Transverse colon (tissue), 4 donors: ENCODE data around the gene IRX3. TPM values are rescaled to one million over a fixed set of nuclear protein-coding genes. Genes with fewer than 3 reads are reported as not detected.
"Not testable (repeated sequence)": the region's sequence is repeated elsewhere in the genome, so short reads cannot be mapped to it uniquely, and the experiment has no call there.

Source experiments
- DNase-seq: peaks from one replicate; pipeline ENCODE4 v3.0.0-alpha.2; 2019
- H3K27ac ChIP-seq, 4 donors: fragments of 200-600 bp; sonication (generic); 2 replicates each; pipeline ENCODE4 v1.5.1; 2016 to 2018; ENCODE audit warnings: inconsistent platforms in 4 of 4
- H3K27me3 ChIP-seq: fragments of 200-600 bp; sonication (generic); 2 replicates; pipeline ENCODE4 v1.5.1; 2017; ENCODE audit warnings: inconsistent platforms
- H3K36me3 ChIP-seq, 4 donors: fragments of 200-600 bp; sonication (generic); 2 replicates each; pipeline ENCODE4 v1.5.1; 2017 to 2019; ENCODE audit warnings: inconsistent platforms in 4 of 4
- H3K4me1 ChIP-seq, 4 donors: fragments of 200-600 bp; sonication (generic); 2 replicates each; pipeline ENCODE4 v1.5.1; 2017 to 2020; ENCODE audit warnings: inconsistent platforms in 4 of 4
- H3K4me3 ChIP-seq, 4 donors: fragments of 200-600 bp; sonication (generic); 1 replicate in 1 of 4; 2 replicates in 3 of 4; pipeline versions ENCODE4 v1.5.1 to v1.6.1; 2017 to 2019; ENCODE audit warnings: inconsistent platforms in 4 of 4
- H3K9me3 ChIP-seq, 2 donors: fragments of 200-600 bp; sonication (generic); 2 replicates each; pipeline ENCODE4 v1.5.1; 2017 to 2019; ENCODE audit warnings: inconsistent platforms in 2 of 2
- EP300 ChIP-seq: sonication (generic); formaldehyde crosslinking; IDR thresholded peaks from one replicate; pipeline ENCODE4 v1.6.1; 2017; ENCODE audit warnings: antibody characterized with exemption, low read depth
- POLR2A ChIP-seq: fragments of 450-650 bp; IDR thresholded peaks from one replicate; pipeline ENCODE4 v1.6.1; 2016; ENCODE audit warnings: antibody characterized with exemption, mild to moderate bottlenecking, moderate library complexity
- POLR2AphosphoS5 ChIP-seq, 3 donors: sonication (generic); formaldehyde crosslinking; IDR thresholded peaks; one replicate each; pipeline ENCODE4 v1.6.1; 2016; ENCODE audit warnings: antibody characterized with exemption in 3 of 3
- WGBS, 2 donors: methylation state at CpG; one replicate each; pipeline ENCODE4 v1.1.5; 2018; ENCODE audit warnings: low coverage in 1 of 2; 5-methylcytosine and 5-hydroxymethylcytosine counted together
- in situ Hi-C, 4 donors: fragments of 200-750 bp; cut with MboI; loops; one replicate each; pipeline versions ENCODE4 v1.15.0 to v1.15.1; 2017; ENCODE audit warnings: low sequenced_read_pairs in 3 of 4, low pct_ligation_motif_present in 1 of 4, low pct_unique_long_range_greater_than_20kb in 1 of 4
- intact Hi-C: fragments of 100-400 bp; cut with DNase I; formaldehyde crosslinking; loops from one replicate; pipeline ENCODE4 v1.15.1; 2023; ENCODE audit warnings: low total_unique reads
- total RNA-seq, 4 donors: library from RNA; depleted of rRNA; stranded (reverse); fragments of >200 nt; gene quantifications; one replicate each; pipeline ENCODE4 v1.1.0, GENCODE V29; 2016
- TF ChIP-seq, protein P1 (sequence below), 5 experiments: fragments of 200-600 bp in 3 of 5; fragments of 450-650 bp in 2 of 5; sonication (generic) in 3 of 5; IDR thresholded peaks; 1 replicate in 2 of 5; 2 replicates in 3 of 5; pipeline ENCODE4 v1.5.1; 2016 to 2017; ENCODE audit warnings: antibody characterized with exemption in 5 of 5, inconsistent platforms in 3 of 5, mild to moderate bottlenecking in 2 of 5, moderate library complexity in 1 of 5

IRX3 gene
- total RNA-seq, 4 donors from 2014 or later, result 0.16 TPM; not detected in 3

DNA sequence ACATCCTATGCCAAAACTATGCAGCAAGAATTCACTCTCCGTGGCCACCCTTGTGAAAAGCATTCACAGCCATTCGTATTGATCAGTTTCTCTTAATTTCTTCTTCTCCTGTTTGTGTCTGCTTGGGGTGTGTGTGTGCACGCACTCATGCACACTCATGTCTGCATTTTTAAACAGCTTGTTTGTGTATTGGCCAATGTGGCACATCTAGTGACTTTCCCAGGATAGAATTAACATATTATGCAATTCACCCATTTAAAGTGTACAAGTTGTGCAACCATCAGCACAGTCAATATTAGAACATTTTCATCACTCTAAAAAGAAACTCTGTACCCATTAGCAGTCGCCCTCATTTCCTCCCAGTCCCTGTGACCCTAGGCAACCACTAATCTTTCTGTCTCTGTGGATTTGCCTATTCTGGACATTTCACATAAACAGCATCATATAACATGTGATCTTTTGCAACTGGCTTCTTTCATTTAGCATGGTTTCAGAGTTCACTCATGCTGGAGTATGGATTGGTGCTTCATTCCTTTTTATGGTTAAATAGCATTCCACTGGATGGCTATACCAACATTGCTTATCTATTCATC lies 20.1 kb downstream of the IRX3 start:
- no peak overlapping the region for H3K27ac ChIP-seq
- H3K36me3 ChIP-seq, result no peaks in the 10 kb centered on the region
- DNase-seq, result no peak
- H3K9me3 ChIP-seq, result no peaks in the 10 kb centered on the region
- H3K27me3 ChIP-seq, result peaks cover 10% of the 10 kb centered on the region
- WGBS, 2 donors, result 72 to 73% methylated on average over 4 of the region's 4 CpGs
- H3K4me3 ChIP-seq, result no peak overlapping the region
- intact Hi-C loops, result no loop called here
- in situ Hi-C loops, result no loop called here
- H3K4me1 ChIP-seq, result no peaks in the 10 kb centered on the region
- no peak for TF ChIP-seq EP300
- no peak for TF ChIP-seq POLR2A
- no peak for TF ChIP-seq POLR2AphosphoS5 (IDR thresholded peaks at IDR 0.05)
- TF ChIP-seq, protein P1, sequence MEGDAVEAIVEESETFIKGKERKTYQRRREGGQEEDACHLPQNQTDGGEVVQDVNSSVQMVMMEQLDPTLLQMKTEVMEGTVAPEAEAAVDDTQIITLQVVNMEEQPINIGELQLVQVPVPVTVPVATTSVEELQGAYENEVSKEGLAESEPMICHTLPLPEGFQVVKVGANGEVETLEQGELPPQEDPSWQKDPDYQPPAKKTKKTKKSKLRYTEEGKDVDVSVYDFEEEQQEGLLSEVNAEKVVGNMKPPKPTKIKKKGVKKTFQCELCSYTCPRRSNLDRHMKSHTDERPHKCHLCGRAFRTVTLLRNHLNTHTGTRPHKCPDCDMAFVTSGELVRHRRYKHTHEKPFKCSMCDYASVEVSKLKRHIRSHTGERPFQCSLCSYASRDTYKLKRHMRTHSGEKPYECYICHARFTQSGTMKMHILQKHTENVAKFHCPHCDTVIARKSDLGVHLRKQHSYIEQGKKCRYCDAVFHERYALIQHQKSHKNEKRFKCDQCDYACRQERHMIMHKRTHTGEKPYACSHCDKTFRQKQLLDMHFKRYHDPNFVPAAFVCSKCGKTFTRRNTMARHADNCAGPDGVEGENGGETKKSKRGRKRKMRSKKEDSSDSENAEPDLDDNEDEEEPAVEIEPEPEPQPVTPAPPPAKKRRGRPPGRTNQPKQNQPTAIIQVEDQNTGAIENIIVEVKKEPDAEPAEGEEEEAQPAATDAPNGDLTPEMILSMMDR (IDR thresholded peaks at IDR 0.05), result no peak

DNA sequence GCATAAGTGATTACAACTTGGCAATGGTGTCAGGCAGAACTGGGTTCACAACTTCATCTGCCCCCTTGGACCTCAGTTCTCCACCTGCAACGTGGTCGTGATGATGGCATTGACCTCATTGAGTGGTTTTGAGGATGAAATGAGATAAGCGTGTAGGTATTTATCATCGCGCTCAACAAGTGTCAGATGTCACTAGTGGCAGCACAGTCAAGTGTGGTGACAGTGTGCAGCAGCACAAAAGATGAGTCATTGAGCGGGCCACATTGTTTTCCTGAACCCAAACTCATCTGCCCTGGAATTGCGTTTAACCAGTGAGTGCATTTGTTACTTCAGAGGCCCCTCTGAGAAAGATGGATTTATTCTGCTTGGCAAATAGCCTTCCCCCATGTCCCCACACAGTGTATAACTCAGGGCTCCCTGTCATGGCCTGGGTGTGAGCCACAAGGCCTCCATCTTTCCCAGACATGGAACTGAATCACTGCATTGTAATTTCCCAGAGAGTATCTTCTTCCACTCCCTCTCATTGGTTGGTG lies 20.9 kb downstream of the IRX3 start:
- in situ Hi-C loops, result no loop called here
- 87 to 100% methylated on average over 1 to 7 of the region's 7 CpGs for WGBS, 2 donors
- TF ChIP-seq POLR2A, result no peak
- no peak for TF ChIP-seq POLR2AphosphoS5 (IDR thresholded peaks at IDR 0.05)
- TF ChIP-seq EP300, result no peak
- TF ChIP-seq, protein P1 (IDR thresholded peaks at IDR 0.05), result no peak
- DNase-seq, result no peak
- Histone ChIP-seq H3K4me1 (no peaks in the 10 kb centered on the region), H3K27ac (no peak overlapping the region), H3K36me3 (no peaks in the 10 kb centered on the region), H3K9me3 (no peaks in the 10 kb centered on the region), H3K4me3 (no peak overlapping the region), H3K27me3 (peaks cover 10% of the 10 kb centered on the region)
- intact Hi-C loops, result no loop called here

DNA sequence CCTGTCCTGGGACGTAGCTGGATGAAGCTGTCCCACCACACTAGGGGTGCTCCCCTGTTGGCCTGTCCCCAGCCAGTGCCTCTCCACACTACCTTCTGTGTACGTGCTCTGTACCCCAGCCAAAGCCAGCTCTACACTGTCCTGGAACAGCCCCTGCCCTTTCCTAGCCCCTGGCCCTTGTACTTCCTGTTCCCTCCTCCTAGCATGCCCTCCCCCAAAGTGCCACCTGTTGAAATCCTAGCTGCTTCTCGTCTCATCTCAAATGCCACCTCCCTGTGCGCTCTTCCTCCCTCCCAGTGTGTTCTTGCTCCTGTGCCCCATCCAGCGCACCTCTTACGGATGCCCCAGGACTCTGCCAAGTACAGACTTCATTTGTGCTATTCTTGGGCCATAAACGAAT lies 33.5 kb downstream of the IRX3 start:
- intact Hi-C loops (no loop called here), in situ Hi-C loops (no loop called here)
- no peak for TF ChIP-seq POLR2A
- no peak for TF ChIP-seq EP300
- H3K27ac ChIP-seq, result no peak overlapping the region
- H3K4me1 ChIP-seq, result no peaks in the 10 kb centered on the region
- no peak for DNase-seq
- WGBS, 2 donors, result 60 to 64% methylated on average over 2 to 7 of the region's 7 CpGs
- no peaks in the 10 kb centered on the region for H3K36me3 ChIP-seq
- no peak overlapping the region for H3K4me3 ChIP-seq
- H3K9me3 ChIP-seq, result no peaks in the 10 kb centered on the region
- no peaks in the 10 kb centered on the region for H3K27me3 ChIP-seq

DNA sequence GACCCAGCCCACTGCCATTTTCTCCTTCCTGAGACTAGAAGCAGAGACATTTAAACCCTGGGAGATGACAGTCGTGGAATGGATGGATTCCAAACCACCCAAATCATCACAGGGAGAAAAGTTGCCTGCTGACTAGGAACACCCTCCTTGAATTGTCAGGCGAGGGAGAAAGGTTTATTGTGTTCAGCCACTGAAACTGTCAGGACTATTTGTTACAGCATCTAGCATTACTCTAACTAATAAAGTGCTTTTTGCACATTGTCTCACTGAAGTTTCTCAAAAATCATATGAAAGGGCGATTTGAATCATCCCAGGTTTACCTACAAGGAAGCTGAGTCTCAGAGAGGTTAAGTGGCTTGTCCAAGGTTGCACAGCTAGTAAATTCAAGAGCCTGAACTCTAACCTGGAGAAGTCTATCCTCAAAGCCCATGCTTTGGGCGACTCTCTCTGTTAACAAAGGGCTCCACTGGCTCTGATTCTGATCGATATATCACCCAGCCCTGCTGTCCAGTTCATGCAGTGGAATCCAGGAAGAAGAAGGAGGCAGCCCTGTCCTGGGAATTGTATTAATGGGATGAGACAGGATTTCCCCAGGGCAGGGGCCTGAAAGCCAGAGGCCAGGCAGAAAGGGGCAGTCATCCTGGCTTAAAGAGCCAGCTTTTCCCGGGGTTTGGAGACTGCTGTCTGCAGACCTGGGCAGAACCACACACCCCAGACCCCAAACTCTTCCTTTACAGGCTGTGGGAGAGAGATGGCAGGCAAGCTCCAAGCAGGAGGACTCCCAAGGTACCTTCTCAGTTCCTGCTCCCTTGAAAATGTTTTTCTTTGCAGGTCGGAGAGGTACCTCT lies 37.5 kb downstream of the IRX3 start:
- intact Hi-C loops, result no loop called here
- TF ChIP-seq, protein P1 (IDR thresholded peaks at IDR 0.05), result no peak
- no peak for TF ChIP-seq POLR2AphosphoS5 (IDR thresholded peaks at IDR 0.05)
- no peak for TF ChIP-seq POLR2A
- TF ChIP-seq EP300, result no peak
- Histone ChIP-seq H3K9me3 (no peaks in the 10 kb centered on the region), H3K27me3 (no peaks in the 10 kb centered on the region), H3K4me1 (no peaks in the 10 kb centered on the region), H3K36me3 (no peaks in the 10 kb centered on the region), H3K27ac (no peak overlapping the region), H3K4me3 (no peak overlapping the region)
- DNase-seq, result no peak
- in situ Hi-C loops, result no loop called here
- WGBS, 2 donors, result 57 to 75% methylated on average over 2 to 7 of the region's 7 CpGs

DNA sequence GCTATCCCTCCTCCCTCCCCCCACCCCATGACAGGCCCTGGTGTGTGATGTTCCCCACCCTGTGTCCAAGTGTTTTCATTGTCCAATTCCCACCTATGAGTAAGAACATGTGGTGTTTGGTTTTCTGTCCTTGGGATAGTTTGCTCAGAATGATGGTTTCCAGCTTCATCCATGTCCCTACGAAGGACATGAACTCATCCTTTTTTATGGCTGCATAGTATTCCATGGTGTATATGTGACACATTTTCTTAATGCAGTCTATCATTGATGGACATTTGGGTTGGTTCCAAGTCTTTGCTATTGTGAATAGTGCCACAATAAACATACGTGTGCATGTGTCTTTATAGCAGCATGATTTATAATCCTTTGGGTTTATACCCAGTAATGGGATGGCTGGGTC lies 38.9 kb downstream of the IRX3 start:
- intact Hi-C loops, H3K4me1 ChIP-seq, H3K4me3 ChIP-seq, H3K27me3 ChIP-seq, in situ Hi-C loops, DNase-seq, H3K27ac ChIP-seq, H3K36me3 ChIP-seq, H3K9me3 ChIP-seq: not testable (repeated sequence)
- WGBS, 2 donors, result 46 to 79% methylated on average over 2 of the region's 2 CpGs
